Kidney (tissue), 14 donors: ENCODE measurements around the gene NDC1. TPM values are rescaled to one million over a fixed set of nuclear protein-coding genes. Genes with fewer than 3 reads are reported as not detected.

Experiments used
- DNase-seq, 5 donors: peaks; one replicate each; pipeline ENCODE4 v3.0.0-alpha.2; 2013 to 2020
- FAIRE-seq: peaks from 2 replicates; lab custom pipeline; 2012; peaks lifted over from hg19 to GRCh38; lab: Jason Lieb, UNC
- H3K27ac ChIP-seq, 2 donors: one replicate each; pipeline ENCODE4 v1.7.0; 2013; ENCODE audit warnings: low read depth in 2 of 2, low read length in 2 of 2, inconsistent platforms in 1 of 2
- H3K27me3 ChIP-seq: one replicate; pipeline ENCODE4 v1.7.1; 2013; ENCODE audit warnings: low read length, inconsistent platforms; ENCODE audit not compliant: control insufficient read depth, insufficient read depth
- H3K36me3 ChIP-seq, 3 donors: one replicate each; pipeline versions ENCODE4 v1.7.0 to v1.7.1; 2013; ENCODE audit warnings: low read length in 3 of 3, control low read depth in 1 of 3, inconsistent platforms in 1 of 3; ENCODE audit not compliant: insufficient read depth in 3 of 3, control insufficient read depth in 2 of 3
- H3K4me1 ChIP-seq, 3 donors: one replicate each; pipeline versions ENCODE4 v1.7.0 to v1.7.1; 2013; ENCODE audit warnings: low read length in 3 of 3, inconsistent platforms in 1 of 3, low read depth in 1 of 3; ENCODE audit not compliant: control insufficient read depth in 2 of 3, insufficient read depth in 2 of 3
- H3K4me3 ChIP-seq, 3 donors: one replicate each; pipeline versions ENCODE4 v1.7.0 to v1.8.1; 2013; ENCODE audit warnings: low read length in 3 of 3, control low read depth in 1 of 3, inconsistent platforms in 1 of 3
- H3K9ac ChIP-seq, 3 donors: one replicate each; pipeline versions ENCODE4 v1.7.0 to v1.7.1; 2013; ENCODE audit warnings: low read length in 3 of 3, control low read depth in 1 of 3, inconsistent platforms in 1 of 3
- H3K9me3 ChIP-seq, 3 donors: one replicate each; pipeline versions ENCODE4 v1.7.0 to v1.7.1; 2013; ENCODE audit warnings: low read length in 3 of 3, control low read depth in 1 of 3, inconsistent platforms in 1 of 3; ENCODE audit not compliant: control insufficient read depth in 2 of 3, insufficient read depth in 1 of 3
- intact Hi-C: fragments of 100-400 bp; cut with DNase I; formaldehyde crosslinking; loops from one replicate; pipeline ENCODE4 v1.11.1; 2022
- polyA plus RNA-seq: library from polyadenylated mRNA; stranded (reverse); fragments of 350-450 nt; fragmentation: Illumina TruSeq; extraction: RNeasy Lipid Tissue Mini Kit (QIAGEN cat#74804); gene quantifications from one replicate; pipeline ENCODE4 v1.2.3, GENCODE V29; 2014; ENCODE audit warnings: low read depth, low replicate concordance; ENCODE audit not compliant: insufficient read depth
- total RNA-seq: library from RNA; stranded (reverse); fragmentation: NEBNext Ultra II Directional; extraction: Animal tissue kit (Norgen Biotek cat#: 25700); gene quantifications from one replicate; pipeline ENCODE4 v1.2.1, GENCODE V29; 2021
- TF ChIP-seq, protein P1 (sequence below): IDR thresholded peaks from 3 replicates; pipeline ENCODE4 v1.5.1; 2012; ENCODE audit warnings: mild to moderate bottlenecking, moderate library complexity, borderline replicate concordance; ENCODE audit not compliant: insufficient read depth; ENCODE audit errors: extremely low read depth
- donor health status: control.
- donor health status: control.
- donor health status: control.
- donor health status: control.
- donor health status: control.
- donor health status: DM: yes; HTN: yes; CAD: no.
- donor health status: Normal renal cell carcinoma (clear cell type).

NDC1 gene
- total and polyA plus RNA-seq, 2 donors from 2014 or later: 5.6 to 8.5 TPM

- Histone ChIP-seq H3K9me3 (no peaks in the 10 kb centered on the region), H3K27me3 (no peaks in the 10 kb centered on the region), H3K9ac (no peak overlapping the region), H3K4me1 (no peaks in the 10 kb centered on the region), H3K36me3 (no peaks in the 10 kb centered on the region), H3K27ac (no peak overlapping the region), H3K4me3 (peak overlapping the region in 1 of 3 donors; percentile 9)
- TF ChIP-seq, protein P1, sequence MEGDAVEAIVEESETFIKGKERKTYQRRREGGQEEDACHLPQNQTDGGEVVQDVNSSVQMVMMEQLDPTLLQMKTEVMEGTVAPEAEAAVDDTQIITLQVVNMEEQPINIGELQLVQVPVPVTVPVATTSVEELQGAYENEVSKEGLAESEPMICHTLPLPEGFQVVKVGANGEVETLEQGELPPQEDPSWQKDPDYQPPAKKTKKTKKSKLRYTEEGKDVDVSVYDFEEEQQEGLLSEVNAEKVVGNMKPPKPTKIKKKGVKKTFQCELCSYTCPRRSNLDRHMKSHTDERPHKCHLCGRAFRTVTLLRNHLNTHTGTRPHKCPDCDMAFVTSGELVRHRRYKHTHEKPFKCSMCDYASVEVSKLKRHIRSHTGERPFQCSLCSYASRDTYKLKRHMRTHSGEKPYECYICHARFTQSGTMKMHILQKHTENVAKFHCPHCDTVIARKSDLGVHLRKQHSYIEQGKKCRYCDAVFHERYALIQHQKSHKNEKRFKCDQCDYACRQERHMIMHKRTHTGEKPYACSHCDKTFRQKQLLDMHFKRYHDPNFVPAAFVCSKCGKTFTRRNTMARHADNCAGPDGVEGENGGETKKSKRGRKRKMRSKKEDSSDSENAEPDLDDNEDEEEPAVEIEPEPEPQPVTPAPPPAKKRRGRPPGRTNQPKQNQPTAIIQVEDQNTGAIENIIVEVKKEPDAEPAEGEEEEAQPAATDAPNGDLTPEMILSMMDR: no peak
- intact Hi-C loops: loop anchor here (10.0 kb wide), 1 partner anchor 482 kb away; no protein-coding TSS in a partner anchor
- FAIRE-seq (no peak), DNase-seq (peak in 1 of 5 donors; percentile 2)
Measured at GRCh38 chr1:53766831-53767405, 71.2 kb downstream of the NDC1 start.

DNA sequence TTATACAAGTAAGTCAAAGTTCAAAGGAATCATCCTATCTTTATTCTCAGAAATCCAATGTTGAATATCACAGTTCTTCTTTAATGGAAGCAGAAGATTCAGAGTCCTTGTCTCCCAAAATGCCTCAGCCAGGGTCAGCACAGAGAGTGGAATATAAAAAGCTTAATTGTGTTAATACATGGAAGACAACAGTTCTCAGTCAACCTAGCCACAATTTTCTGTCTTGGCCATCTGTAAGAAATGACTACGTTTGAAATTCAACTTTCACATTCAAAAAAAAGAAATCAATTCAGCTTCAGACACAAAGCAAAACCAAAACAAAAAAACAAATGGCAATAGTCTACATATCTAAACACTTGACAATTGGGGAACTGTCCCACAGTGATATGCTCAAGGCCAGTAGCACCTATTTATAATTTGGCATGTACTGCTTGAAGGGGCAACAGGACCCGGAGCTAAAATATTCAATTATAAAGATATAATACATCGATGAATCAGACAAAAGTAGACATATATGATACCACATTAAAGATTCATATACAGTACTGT, 71.8 kb downstream of the NDC1 start:
- Histone ChIP-seq H3K4me1 (no peaks in the 10 kb centered on the region), H3K9ac (no peak overlapping the region), H3K4me3 (no peak overlapping the region), H3K27ac (no peak overlapping the region), H3K9me3 (no peaks in the 10 kb centered on the region), H3K36me3 (no peaks in the 10 kb centered on the region), H3K27me3 (no peaks in the 10 kb centered on the region)
- intact Hi-C loops: loop anchor here (10.0 kb wide), 1 partner anchor 481 kb away; no protein-coding TSS in a partner anchor
- TF ChIP-seq, protein P1: no peak
- DNase-seq (no peak), FAIRE-seq (no peak)

DNA sequence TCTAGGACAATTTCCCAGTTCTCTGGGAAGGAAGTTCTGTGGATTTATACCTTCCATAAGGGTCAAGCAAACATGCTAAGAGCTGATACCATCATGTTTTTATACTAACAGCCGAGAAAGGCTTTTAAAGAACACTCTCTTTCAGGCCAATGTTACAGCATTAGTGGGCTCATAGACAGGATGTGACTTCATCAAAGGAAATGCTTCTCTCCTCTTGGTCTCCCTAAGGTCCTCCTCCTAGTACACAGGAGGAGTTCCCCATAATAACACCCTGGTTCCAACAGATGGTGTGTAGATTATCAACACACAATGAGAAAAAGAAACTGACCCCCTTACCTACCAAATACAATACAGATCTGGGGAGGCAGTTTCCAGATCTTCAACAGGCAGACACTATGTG, 72.4 kb downstream of the NDC1 start:
- Histone ChIP-seq H3K9ac (no peak overlapping the region), H3K36me3 (no peaks in the 10 kb centered on the region), H3K4me1 (no peaks in the 10 kb centered on the region), H3K4me3 (no peak overlapping the region), H3K27ac (no peak overlapping the region), H3K27me3 (no peaks in the 10 kb centered on the region), H3K9me3 (no peaks in the 10 kb centered on the region)
- FAIRE-seq (no peak), DNase-seq (no peak)
- TF ChIP-seq, protein P1: no peak
- intact Hi-C loops: loop anchor here (10.0 kb wide), 1 partner anchor 481 kb away; no protein-coding TSS in a partner anchor
